ENCODE measurements around the gene ZCCHC8.
"Not testable (repeated sequence)": the region's sequence is repeated elsewhere in the genome, so short reads cannot be mapped to it uniquely, and the experiment has no call there.

The ZCCHC8 gene

GRCh38 chr12:122495258-122495657 is 5.5 kb downstream of the ZCCHC8 start:
- H3K9me3 Mint-ChIP-seq, result no peaks in the 10 kb centered on the region
- H3K27me3 Mint-ChIP-seq, result no peaks in the 10 kb centered on the region
- no peak overlapping the region for H3K27ac Mint-ChIP-seq
- ATAC-seq (no peak), DNase-seq (no peak)
- H3K36me3 Mint-ChIP-seq (ENCODE audit: low read depth), result peaks cover 34% of the 10 kb centered on the region
- H3K4me1 Mint-ChIP-seq, result peaks cover 23% of the 10 kb centered on the region
- H3K4me3 Mint-ChIP-seq, result no peak overlapping the region

DNA sequence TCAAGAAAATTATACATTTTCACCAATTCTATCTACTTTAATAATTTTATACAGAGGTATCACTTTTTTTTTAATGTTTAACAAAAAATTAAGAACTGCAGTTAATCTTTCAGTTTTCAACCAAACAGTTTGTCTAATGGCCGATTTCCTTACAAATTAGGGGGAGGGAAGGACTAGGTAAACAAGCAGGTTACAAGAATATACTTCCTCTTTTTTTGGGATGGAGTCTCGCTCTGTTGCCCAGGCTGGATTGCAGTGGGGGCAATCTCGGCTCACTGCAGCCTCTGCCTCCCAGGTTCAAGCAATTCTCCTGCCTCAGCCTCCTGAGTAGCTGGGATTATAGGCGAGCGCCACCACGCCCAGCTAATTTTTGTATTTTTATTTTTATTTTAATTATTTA is 7.5 kb downstream of the ZCCHC8 start:
- peaks cover 36% of the 10 kb centered on the region for H3K36me3 Mint-ChIP-seq (ENCODE audit: low read depth)

GRCh38 chr12:122491991-122492390 is 8.7 kb downstream of the ZCCHC8 start:
- Mint-ChIP-seq H3K27me3 (no peaks in the 10 kb centered on the region), H3K4me1 (peaks cover 5% of the 10 kb centered on the region), H3K36me3 (ENCODE audit: low read depth) (peaks cover 40% of the 10 kb centered on the region), H3K27ac (no peak overlapping the region), H3K9me3 (no peaks in the 10 kb centered on the region), H3K4me3 (no peak overlapping the region)
- DNase-seq (no peak), ATAC-seq (no peak)

More for the DNA sequence above, 7.5 kb downstream of the ZCCHC8 start:
- not testable (repeated sequence) for ATAC-seq, H3K9me3 Mint-ChIP-seq, H3K27ac Mint-ChIP-seq, H3K27me3 Mint-ChIP-seq, DNase-seq, H3K4me3 Mint-ChIP-seq
- H3K4me1 Mint-ChIP-seq, result peaks cover 11% of the 10 kb centered on the region

GRCh38 chr12:122489038-122489437 is 11.7 kb downstream of the ZCCHC8 start:
- no peak overlapping the region for H3K27ac Mint-ChIP-seq
- DNase-seq (no peak), ATAC-seq (no peak)
- peaks cover 52% of the 10 kb centered on the region for H3K36me3 Mint-ChIP-seq (ENCODE audit: low read depth)
- H3K9me3 Mint-ChIP-seq, result no peaks in the 10 kb centered on the region
- H3K4me3 Mint-ChIP-seq, result no peak overlapping the region
- H3K4me1 Mint-ChIP-seq, result no peaks in the 10 kb centered on the region
- H3K27me3 Mint-ChIP-seq, result no peaks in the 10 kb centered on the region

GRCh38 chr12:122487807-122488206 is 12.9 kb downstream of the ZCCHC8 start:
- not testable (repeated sequence) for H3K27me3 Mint-ChIP-seq, H3K27ac Mint-ChIP-seq, ATAC-seq, H3K4me1 Mint-ChIP-seq, H3K4me3 Mint-ChIP-seq, H3K9me3 Mint-ChIP-seq, DNase-seq
- peaks cover 54% of the 10 kb centered on the region for H3K36me3 Mint-ChIP-seq (ENCODE audit: low read depth)

DNA sequence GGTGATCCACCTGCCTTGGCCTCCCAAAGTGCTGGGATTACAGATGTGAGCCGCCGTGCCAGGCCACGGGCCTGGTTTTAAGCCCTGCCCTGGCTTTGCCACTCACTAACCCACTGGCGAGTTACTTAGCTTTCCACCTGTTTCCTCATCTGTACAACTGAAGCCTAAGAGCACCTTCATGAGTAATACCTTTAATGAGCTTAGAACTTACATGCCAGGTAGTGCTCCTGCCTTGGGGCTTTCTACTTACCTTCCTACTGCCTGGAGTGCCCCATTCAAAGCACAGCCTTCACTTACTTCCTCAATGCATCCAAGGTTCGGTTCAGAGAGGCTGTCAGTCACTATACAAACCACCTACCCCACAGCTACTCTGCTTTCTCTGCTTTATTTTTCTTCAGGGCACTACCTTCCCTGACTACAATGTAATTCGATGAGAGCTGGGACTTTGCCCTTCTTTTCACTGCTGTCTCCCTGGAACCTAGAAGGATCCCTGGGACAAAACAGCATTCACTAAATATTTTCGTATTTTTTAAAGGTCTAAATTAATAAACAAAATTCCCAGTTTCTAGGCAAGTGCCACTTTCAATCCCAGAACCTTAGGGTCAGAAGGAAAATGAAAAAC is 13.8 kb downstream of the ZCCHC8 start:
- no peaks in the 10 kb centered on the region for H3K27me3 Mint-ChIP-seq
- no peak overlapping the region for H3K27ac Mint-ChIP-seq
- peaks cover 48% of the 10 kb centered on the region for H3K36me3 Mint-ChIP-seq (ENCODE audit: low read depth)

GRCh38 chr12:122486360-122486759 is 14.4 kb downstream of the ZCCHC8 start:
- H3K4me1 Mint-ChIP-seq, DNase-seq, H3K27me3 Mint-ChIP-seq, H3K9me3 Mint-ChIP-seq, H3K27ac Mint-ChIP-seq, H3K4me3 Mint-ChIP-seq, ATAC-seq: not testable (repeated sequence)
- H3K36me3 Mint-ChIP-seq (ENCODE audit: low read depth), result peaks cover 49% of the 10 kb centered on the region

More for the DNA sequence above, 13.8 kb downstream of the ZCCHC8 start:
- Mint-ChIP-seq H3K4me3 (no peak overlapping the region), H3K4me1 (peaks cover 10% of the 10 kb centered on the region), H3K9me3 (no peaks in the 10 kb centered on the region)
- no peak for DNase-seq
- no peak for ATAC-seq

DNA sequence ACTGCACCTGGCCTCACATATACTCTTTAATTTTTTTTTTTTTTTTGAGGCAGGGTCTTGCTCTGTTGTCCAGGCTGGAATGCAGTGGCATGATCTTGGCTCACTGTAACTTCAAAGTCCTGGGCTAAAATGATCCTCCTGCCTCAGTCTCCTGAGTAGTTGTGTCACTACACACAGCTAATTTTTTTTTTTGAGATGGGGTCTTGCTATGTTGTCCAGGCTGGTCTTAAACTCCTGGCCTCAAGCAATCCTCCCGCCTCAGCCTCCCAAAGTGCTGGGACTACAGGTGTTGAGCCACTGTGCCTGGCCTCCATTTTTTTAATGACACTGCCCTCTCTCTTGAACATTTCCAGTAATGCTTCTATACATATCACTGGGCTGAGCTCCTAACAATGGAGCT is 16.3 kb downstream of the ZCCHC8 start:
- not testable (repeated sequence) for H3K9me3 Mint-ChIP-seq, H3K27me3 Mint-ChIP-seq, ATAC-seq, H3K4me1 Mint-ChIP-seq, H3K27ac Mint-ChIP-seq, DNase-seq, H3K4me3 Mint-ChIP-seq
- H3K36me3 Mint-ChIP-seq (ENCODE audit: low read depth), result peaks cover 50% of the 10 kb centered on the region

GRCh38 chr12:122483969-122484368 is 16.8 kb downstream of the ZCCHC8 start:
- Mint-ChIP-seq H3K27ac (no peak overlapping the region), H3K4me1 (peaks cover 10% of the 10 kb centered on the region), H3K4me3 (no peak overlapping the region), H3K9me3 (no peaks in the 10 kb centered on the region), H3K27me3 (no peaks in the 10 kb centered on the region), H3K36me3 (ENCODE audit: low read depth) (peaks cover 47% of the 10 kb centered on the region)
- DNase-seq (no peak), ATAC-seq (no peak)

DNA sequence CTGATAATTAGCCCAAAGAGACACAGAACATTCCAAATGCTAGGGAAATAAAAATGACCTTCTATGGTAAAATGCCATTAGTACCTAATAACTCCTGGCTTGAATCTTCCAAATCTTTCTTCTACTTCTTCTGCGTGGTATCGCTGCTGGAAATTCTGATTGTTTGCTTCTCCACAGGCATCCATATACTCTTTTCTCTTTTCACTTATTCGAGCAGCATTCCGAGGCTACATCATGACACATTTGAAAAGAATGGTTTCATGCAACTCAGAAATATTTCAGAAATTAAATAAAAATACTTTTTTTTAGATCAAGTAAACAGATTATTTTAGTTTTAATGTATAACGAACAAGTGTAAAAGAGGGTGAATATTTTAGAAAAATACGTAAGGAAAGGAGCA is 18.9 kb downstream of the ZCCHC8 start:
- Mint-ChIP-seq H3K27me3 (no peaks in the 10 kb centered on the region), H3K4me1 (peaks cover 10% of the 10 kb centered on the region), H3K9me3 (no peaks in the 10 kb centered on the region), H3K36me3 (ENCODE audit: low read depth) (peaks cover 53% of the 10 kb centered on the region), H3K27ac (no peak overlapping the region), H3K4me3 (no peak overlapping the region)
- ATAC-seq (no peak), DNase-seq (no peak)

DNA sequence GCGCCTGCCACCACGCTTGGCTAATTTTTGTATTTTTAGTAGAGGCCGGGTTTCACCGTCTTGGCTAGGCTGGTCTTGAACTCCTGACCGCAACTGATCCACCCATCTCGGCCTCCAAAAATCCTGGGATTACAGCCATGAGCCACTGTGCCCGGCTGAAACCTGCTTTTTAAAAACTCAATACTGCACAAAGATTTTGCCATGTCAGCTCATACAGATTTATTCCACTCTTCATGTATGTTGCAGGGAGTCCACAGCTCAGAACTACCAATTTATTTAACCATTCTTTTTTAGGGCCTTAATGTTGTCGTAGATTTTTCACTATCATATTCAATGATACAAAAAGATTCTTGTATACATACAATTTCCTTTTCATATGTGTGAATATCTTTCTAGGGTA is 20.0 kb downstream of the ZCCHC8 start:
- H3K27me3 Mint-ChIP-seq, result no peaks in the 10 kb centered on the region
- peaks cover 12% of the 10 kb centered on the region for H3K4me1 Mint-ChIP-seq
- peaks cover 54% of the 10 kb centered on the region for H3K36me3 Mint-ChIP-seq (ENCODE audit: low read depth)
- H3K9me3 Mint-ChIP-seq, result no peaks in the 10 kb centered on the region
- H3K27ac Mint-ChIP-seq, result no peak overlapping the region
- no peak for DNase-seq
- no peak overlapping the region for H3K4me3 Mint-ChIP-seq
- ATAC-seq, result no peak

DNA sequence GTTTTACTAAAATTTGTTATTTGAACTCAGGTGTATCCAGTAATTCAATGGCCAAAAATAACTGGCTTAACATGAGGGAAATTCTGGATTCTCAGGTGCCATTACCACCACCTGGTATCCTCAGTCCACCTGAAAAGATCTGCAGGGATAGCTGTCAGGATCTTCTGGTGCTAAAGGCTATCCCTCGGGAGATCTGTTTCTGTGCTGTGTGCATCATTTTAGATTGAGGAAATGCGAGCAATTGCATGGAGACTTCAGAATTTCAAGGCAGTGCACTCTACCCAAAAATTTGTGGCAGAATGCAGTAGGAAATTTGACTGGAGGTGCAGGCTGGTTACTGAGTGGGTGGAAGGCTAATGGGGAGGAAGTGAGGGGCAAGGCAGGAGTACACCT is 26.4 kb downstream of the ZCCHC8 start:
- ATAC-seq (peak; percentile 22), DNase-seq (no peak)
- no peak overlapping the region for H3K4me3 Mint-ChIP-seq
- no peaks in the 10 kb centered on the region for H3K27me3 Mint-ChIP-seq
- peaks cover 46% of the 10 kb centered on the region for H3K36me3 Mint-ChIP-seq (ENCODE audit: low read depth)
- H3K27ac Mint-ChIP-seq, result peak overlapping the region; percentile 11
- H3K9me3 Mint-ChIP-seq, result no peaks in the 10 kb centered on the region
- peaks cover 32% of the 10 kb centered on the region for H3K4me1 Mint-ChIP-seq

GRCh38 chr12:122473543-122474323 is 27.0 kb downstream of the ZCCHC8 start:
- peaks cover 32% of the 10 kb centered on the region for H3K4me1 Mint-ChIP-seq
- no peak overlapping the region for H3K4me3 Mint-ChIP-seq
- peaks cover 44% of the 10 kb centered on the region for H3K36me3 Mint-ChIP-seq (ENCODE audit: low read depth)
- DNase-seq (peak; percentile 68), ATAC-seq (peak; percentile 99)
- H3K9me3 Mint-ChIP-seq, result no peaks in the 10 kb centered on the region
- no peaks in the 10 kb centered on the region for H3K27me3 Mint-ChIP-seq
- H3K27ac Mint-ChIP-seq, result peak overlapping the region; percentile 40

DNA sequence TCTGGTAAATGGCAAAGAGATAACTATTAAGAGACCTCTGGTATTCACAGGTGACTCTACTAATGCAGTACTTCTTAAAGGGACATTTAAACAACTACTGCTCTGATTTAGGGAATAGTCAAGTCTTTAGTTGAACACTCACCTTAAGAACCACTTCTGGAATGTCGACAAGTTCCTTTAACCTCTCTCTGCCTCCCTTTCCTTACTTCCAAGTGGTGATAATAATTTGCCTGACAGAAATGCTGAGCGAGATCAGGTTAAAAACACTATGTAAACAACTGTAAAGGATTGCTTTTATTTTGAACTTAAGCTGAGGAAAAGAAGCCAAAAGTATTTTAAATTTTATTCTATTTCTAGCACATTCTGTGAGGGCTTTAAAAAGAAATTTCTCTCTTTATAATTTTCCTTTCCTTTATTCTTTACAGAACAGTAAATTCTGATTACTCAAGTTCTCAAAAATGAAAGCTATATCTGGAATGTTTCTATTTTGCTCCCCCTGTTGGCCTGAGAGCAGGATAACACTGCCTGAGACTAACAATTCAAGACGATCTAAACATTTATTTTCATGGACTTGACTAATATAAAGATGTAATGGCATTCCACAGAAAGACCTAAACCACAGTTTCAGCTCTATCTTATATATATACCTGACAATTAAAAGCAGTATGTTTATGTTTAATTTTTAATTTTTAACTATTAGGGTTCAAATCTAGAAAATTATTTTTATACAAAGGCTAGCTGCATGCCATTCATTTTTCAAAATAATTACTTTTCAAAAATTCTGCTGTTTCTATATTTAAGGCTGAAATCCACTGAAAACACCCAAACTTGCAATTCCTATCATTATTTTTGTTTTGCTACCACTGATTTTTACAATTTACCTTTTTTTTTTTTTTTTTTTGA is 29.2 kb downstream of the ZCCHC8 start:
- DNase-seq, result no peak
- H3K9me3 Mint-ChIP-seq, result no peaks in the 10 kb centered on the region
- no peak overlapping the region for H3K4me3 Mint-ChIP-seq
- no peak overlapping the region for H3K27ac Mint-ChIP-seq
- peaks cover 32% of the 10 kb centered on the region for H3K4me1 Mint-ChIP-seq
- no peaks in the 10 kb centered on the region for H3K27me3 Mint-ChIP-seq
- ATAC-seq, result no peak
- peaks cover 29% of the 10 kb centered on the region for H3K36me3 Mint-ChIP-seq (ENCODE audit: low read depth)
